Ovary (tissue), 9 donors: ENCODE results near the gene WASL. TPM values are rescaled to one million over a fixed set of nuclear protein-coding genes. Genes with fewer than 3 reads are reported as not detected.

Source experiments
- DNase-seq, 5 donors: peaks; one replicate each; pipeline ENCODE4 v3.0.0-alpha.2; 2019 to 2020
- H3K27ac ChIP-seq, 2 donors: fragments of 200-600 bp; one replicate each; pipeline versions ENCODE4 v1.5.1 to v1.8.0; 2019 to 2022
- H3K27me3 ChIP-seq: fragments of 200-600 bp; one replicate; pipeline ENCODE4 v1.8.0; 2022
- H3K36me3 ChIP-seq: fragments of 200-600 bp; sonication (generic); one replicate; pipeline ENCODE4 v1.5.1; 2019
- H3K4me1 ChIP-seq: one replicate; pipeline ENCODE4 v1.8.1; 2013; ENCODE audit warnings: mild to moderate bottlenecking, moderate library complexity; ENCODE audit not compliant: insufficient read depth
- H3K4me3 ChIP-seq: fragments of 200-600 bp; sonication (generic); one replicate; pipeline ENCODE4 v1.5.1; 2017
- H3K9me3 ChIP-seq, 2 donors: fragments of 200-600 bp in 1 of 2; sonication (generic) in 1 of 2; one replicate each; pipeline versions ENCODE4 v1.5.1 to v1.8.1; 2013 to 2019; ENCODE audit warnings: mild to moderate bottlenecking in 1 of 2, moderate library complexity in 1 of 2
- EP300 ChIP-seq: sonication (generic); formaldehyde crosslinking; IDR thresholded peaks from one replicate; pipeline ENCODE4 v1.6.1; 2017; ENCODE audit warnings: antibody characterized with exemption
- POLR2A ChIP-seq: fragments of 450-650 bp; IDR thresholded peaks from one replicate; pipeline ENCODE4 v1.6.1; 2017; ENCODE audit warnings: antibody characterized with exemption, mild to moderate bottlenecking, moderate library complexity
- WGBS, 3 donors: extraction: QIAGEN DNeasy Blood & Tissue Kit in 1 of 3; methylation state at CpG; one replicate each; pipeline versions ENCODE4 v1.1.5 to v1.1.7; 2013 to 2017; 5-methylcytosine and 5-hydroxymethylcytosine counted together
- intact Hi-C, 4 donors: fragments of 100-400 bp; cut with DNase I; formaldehyde crosslinking; loops; one replicate each; pipeline versions ENCODE4 v1.11.0 to v1.15.1; 2022 to 2023
- polyA plus RNA-seq, 2 donors: library from polyadenylated mRNA; stranded (reverse); fragments of 200-250 nt in 1 of 2; fragments of 350-450 nt in 1 of 2; fragmentation: Illumina TruSeq in 1 of 2; extraction: RNeasy Lipid Tissue Mini Kit (QIAGEN cat#74804) in 1 of 2; gene quantifications; one replicate each; pipeline ENCODE4 v1.2.3, GENCODE V29; 2013 to 2014
- total RNA-seq, 7 donors: library from RNA; depleted of rRNA in 2 of 7; stranded (reverse); fragments of >200 nt in 2 of 7; fragmentation: NEBNext Ultra II Directional in 3 of 7; extraction: Animal tissue kit (Norgen Biotek cat#: 25700) in 3 of 7; gene quantifications; one replicate each; pipeline versions ENCODE4 v1.1.0 to v1.2.4, GENCODE V29; 2016 to 2023
- TF ChIP-seq, protein P1 (sequence below), 3 donors: fragments of 450-650 bp in 2 of 3; fragments of 200-600 bp in 1 of 3; IDR thresholded peaks; one replicate each; pipeline versions ENCODE4 v1.5.1 to v1.8.0; 2016 to 2022; ENCODE audit warnings: antibody characterized with exemption in 3 of 3, mild to moderate bottlenecking in 1 of 3
- donor health status: DM: no; HTN: no; CAD: no; lungs with moderate emphysema.
- donor health status: DM: no; HTN: no; CAD: no.
- donor health status: Bipolar disorder and iron deficiency.
- donor health status: DM: yes; HTN: yes; CAD: no.
- donor health status: DM: no; HTN: no; CAD: no.
- donor health status: DM: yes; HTN: yes; CAD: no.

WASL gene
- total and polyA plus RNA-seq, 9 donors, result 29.1 to 71.5 (median 45.0) TPM

DNA sequence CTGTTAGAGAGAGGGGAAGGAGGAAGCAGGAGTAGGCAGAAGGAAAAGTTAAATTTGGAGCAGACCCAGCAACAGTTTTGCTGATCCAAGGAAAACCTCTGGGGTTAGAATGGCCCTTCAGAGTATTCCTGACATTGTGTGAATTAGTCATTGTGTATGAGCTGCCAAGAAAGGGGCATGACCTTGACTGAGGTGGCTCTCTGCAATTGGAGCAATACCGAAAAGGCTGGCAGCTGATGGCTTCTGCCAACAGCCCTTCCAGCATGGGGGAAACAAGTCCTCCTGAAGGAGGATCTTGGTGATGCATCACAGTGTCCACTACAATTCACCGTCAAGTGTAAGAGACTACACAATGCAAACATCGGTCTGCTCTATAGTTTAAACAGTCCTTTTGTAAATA lies 20.6 kb upstream of the WASL start:
- intact Hi-C loops, result no loop called here
- WGBS, 3 donors, result 27 to 49% (median 39%) methylated on average over 3 of the region's 3 CpGs
- no peak for TF ChIP-seq EP300
- TF ChIP-seq, protein P1, sequence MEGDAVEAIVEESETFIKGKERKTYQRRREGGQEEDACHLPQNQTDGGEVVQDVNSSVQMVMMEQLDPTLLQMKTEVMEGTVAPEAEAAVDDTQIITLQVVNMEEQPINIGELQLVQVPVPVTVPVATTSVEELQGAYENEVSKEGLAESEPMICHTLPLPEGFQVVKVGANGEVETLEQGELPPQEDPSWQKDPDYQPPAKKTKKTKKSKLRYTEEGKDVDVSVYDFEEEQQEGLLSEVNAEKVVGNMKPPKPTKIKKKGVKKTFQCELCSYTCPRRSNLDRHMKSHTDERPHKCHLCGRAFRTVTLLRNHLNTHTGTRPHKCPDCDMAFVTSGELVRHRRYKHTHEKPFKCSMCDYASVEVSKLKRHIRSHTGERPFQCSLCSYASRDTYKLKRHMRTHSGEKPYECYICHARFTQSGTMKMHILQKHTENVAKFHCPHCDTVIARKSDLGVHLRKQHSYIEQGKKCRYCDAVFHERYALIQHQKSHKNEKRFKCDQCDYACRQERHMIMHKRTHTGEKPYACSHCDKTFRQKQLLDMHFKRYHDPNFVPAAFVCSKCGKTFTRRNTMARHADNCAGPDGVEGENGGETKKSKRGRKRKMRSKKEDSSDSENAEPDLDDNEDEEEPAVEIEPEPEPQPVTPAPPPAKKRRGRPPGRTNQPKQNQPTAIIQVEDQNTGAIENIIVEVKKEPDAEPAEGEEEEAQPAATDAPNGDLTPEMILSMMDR (IDR thresholded peaks at IDR 0.05), result no peak

DNA sequence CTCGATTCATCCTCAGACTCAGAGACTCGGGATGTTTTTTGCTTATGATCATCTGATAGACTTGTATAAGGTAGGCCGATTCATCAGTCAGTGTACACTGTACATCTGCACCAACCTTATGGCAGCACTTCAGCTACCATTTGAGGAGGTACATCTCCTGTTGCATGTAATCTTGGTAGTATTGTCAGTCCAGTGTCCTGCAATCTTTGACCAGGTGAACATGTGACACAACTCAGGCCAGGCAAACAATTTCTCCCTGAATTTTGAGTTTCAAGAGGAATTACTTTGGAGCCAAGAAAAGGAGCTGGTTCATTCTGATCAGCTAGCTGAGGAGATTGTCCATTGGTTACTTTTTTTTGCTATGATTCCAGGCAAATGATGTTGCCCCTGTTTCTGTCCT lies 19.7 kb upstream of the WASL start:
- intact Hi-C loops, result no loop called here
- no peak for TF ChIP-seq EP300
- TF ChIP-seq, protein P1 (IDR thresholded peaks at IDR 0.05), result no peak
- Histone ChIP-seq H3K27ac (no peak overlapping the region), H3K4me3 (no peak overlapping the region), H3K36me3 (no peaks in the 10 kb centered on the region), H3K27me3 (no peaks in the 10 kb centered on the region), H3K4me1 (peaks cover 4% of the 10 kb centered on the region), H3K9me3 (no peaks in the 10 kb centered on the region)
- DNase-seq, result no peak
- WGBS, 3 donors, result 89 to 98% (median 97%) methylated on average over 3 of the region's 3 CpGs

More for the DNA sequence above, 20.6 kb upstream of the WASL start:
- no peaks in the 10 kb centered on the region for H3K27me3 ChIP-seq
- H3K9me3 ChIP-seq, result no peaks in the 10 kb centered on the region
- no peaks in the 10 kb centered on the region for H3K36me3 ChIP-seq
- no peak overlapping the region for H3K4me3 ChIP-seq
- peaks cover 4% of the 10 kb centered on the region for H3K4me1 ChIP-seq
- peak in 1 of 5 donors; percentile 44 for DNase-seq
- H3K27ac ChIP-seq, result no peak overlapping the region

DNA sequence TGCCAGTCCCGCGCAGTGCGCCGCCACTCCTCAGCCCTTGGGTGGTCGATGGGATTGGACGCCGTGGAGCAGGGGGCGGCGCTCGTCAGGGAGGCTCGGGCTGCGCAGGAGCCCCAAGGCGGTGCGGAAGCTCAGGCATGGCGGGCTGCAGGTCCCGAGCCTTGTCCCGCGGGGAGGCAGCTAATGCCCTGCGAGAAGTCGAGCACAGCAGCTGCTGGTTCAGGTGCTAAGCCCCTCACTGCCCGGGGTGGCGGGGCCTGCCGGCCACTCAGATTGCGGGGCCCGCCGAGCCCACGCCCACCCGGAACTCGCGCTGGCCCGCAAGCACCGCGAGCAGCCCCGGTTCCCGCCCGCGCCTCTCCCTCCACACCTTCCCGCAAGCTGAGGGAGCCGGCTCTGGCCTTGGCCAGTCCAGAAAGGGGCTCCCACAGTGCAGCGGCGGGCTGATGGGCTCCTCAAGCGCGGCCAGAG lies 14.4 kb upstream of the WASL start:
- WGBS, 3 donors, result 95 to 98% (median 97%) methylated on average over 43 of the region's 43 CpGs
- H3K27me3 ChIP-seq, result no peaks in the 10 kb centered on the region
- no peak overlapping the region for H3K27ac ChIP-seq
- H3K4me3 ChIP-seq, result no peak overlapping the region
- intact Hi-C loops, result no loop called here
- TF ChIP-seq, protein P1 (IDR thresholded peaks at IDR 0.05), result no peak
- TF ChIP-seq POLR2A (no peak), EP300 (no peak)
- H3K4me1 ChIP-seq, result no peaks in the 10 kb centered on the region
- no peak for DNase-seq
- no peaks in the 10 kb centered on the region for H3K9me3 ChIP-seq
- H3K36me3 ChIP-seq, result no peaks in the 10 kb centered on the region

DNA sequence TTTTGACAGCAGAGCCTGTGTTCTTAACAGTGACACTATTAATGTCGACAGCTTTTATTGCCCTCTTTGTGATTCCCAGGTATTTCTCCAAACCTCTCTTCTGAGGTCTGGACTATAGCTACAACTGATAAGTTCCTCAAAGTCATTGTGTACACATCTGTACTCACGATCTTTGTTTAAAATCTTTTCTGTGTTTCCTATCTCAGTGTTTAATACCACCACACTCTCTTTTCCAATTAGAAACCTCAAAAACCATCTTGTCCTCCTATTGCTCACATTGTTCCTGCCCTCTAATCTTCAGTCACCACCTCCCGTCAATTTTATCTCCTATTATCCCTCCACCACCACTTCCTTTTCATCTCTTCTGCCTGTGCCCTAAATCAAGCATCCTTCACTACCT lies 12.9 kb upstream of the WASL start:
- H3K27me3 ChIP-seq, result no peaks in the 10 kb centered on the region
- no peaks in the 10 kb centered on the region for H3K36me3 ChIP-seq
- H3K4me3 ChIP-seq, result no peak overlapping the region
- H3K4me1 ChIP-seq, result no peaks in the 10 kb centered on the region
- H3K9me3 ChIP-seq, result no peaks in the 10 kb centered on the region
- no peak for TF ChIP-seq EP300
- TF ChIP-seq, protein P1 (IDR thresholded peaks at IDR 0.05), result no peak
- no peak for TF ChIP-seq POLR2A
- intact Hi-C loops, result no loop called here
- DNase-seq, result no peak
- H3K27ac ChIP-seq, result no peak overlapping the region
- WGBS, 3 donors, result 81 to 83% (median 82%) methylated on average over 3 of the region's 3 CpGs

DNA sequence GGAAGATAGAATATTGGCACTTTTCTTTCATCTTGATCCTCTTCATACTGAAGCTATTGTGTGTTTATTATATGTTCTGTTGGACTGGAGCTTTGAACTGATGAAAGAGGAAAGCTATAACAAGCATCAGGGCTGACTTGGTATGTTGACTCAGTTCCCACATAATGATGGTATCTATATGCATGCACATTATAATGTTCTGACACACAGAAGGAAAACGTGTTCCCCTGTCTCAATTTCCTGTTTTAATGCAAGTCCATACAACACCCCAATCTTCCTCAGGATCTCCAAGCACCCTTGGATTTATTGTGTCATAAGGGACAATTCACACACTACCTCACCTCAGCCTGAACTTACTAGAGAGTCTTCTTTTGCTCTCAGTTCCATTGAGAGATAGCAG lies 8.3 kb upstream of the WASL start:
- Histone ChIP-seq H3K36me3 (no peaks in the 10 kb centered on the region), H3K4me1 (no peaks in the 10 kb centered on the region), H3K4me3 (no peak overlapping the region), H3K9me3 (no peaks in the 10 kb centered on the region), H3K27me3 (no peaks in the 10 kb centered on the region), H3K27ac (no peak overlapping the region)
- 81 to 85% (median 82%) methylated on average over 1 of the region's 1 CpG for WGBS, 3 donors
- no peak for DNase-seq
- TF ChIP-seq EP300, result no peak
- TF ChIP-seq, protein P1 (IDR thresholded peaks at IDR 0.05), result no peak
- no peak for TF ChIP-seq POLR2A
- intact Hi-C loops, result no loop called here
